GM19025 (cell line): ENCODE results near the gene ZBTB37.
A peak's percentile ranks its signal among the peaks of the same experiment; 100 is the strongest.
"Not testable (repeated sequence)": the region's sequence is repeated elsewhere in the genome, so short reads cannot be mapped to it uniquely, and the experiment has no call there.

Experiments used
- ATAC-seq: cut with Tn5 transposase; IDR thresholded peaks from one replicate; pipeline ENCODE4 v1.9.1; 2021; ENCODE audit warnings: mild to moderate bottlenecking, low read depth, moderate library complexity; ENCODE audit not compliant: unreplicated experiment

ZBTB37 gene, protein sequence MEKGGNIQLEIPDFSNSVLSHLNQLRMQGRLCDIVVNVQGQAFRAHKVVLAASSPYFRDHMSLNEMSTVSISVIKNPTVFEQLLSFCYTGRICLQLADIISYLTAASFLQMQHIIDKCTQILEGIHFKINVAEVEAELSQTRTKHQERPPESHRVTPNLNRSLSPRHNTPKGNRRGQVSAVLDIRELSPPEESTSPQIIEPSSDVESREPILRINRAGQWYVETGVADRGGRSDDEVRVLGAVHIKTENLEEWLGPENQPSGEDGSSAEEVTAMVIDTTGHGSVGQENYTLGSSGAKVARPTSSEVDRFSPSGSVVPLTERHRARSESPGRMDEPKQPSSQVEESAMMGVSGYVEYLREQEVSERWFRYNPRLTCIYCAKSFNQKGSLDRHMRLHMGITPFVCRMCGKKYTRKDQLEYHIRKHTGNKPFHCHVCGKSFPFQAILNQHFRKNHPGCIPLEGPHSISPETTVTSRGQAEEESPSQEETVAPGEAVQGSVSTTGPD

DNA sequence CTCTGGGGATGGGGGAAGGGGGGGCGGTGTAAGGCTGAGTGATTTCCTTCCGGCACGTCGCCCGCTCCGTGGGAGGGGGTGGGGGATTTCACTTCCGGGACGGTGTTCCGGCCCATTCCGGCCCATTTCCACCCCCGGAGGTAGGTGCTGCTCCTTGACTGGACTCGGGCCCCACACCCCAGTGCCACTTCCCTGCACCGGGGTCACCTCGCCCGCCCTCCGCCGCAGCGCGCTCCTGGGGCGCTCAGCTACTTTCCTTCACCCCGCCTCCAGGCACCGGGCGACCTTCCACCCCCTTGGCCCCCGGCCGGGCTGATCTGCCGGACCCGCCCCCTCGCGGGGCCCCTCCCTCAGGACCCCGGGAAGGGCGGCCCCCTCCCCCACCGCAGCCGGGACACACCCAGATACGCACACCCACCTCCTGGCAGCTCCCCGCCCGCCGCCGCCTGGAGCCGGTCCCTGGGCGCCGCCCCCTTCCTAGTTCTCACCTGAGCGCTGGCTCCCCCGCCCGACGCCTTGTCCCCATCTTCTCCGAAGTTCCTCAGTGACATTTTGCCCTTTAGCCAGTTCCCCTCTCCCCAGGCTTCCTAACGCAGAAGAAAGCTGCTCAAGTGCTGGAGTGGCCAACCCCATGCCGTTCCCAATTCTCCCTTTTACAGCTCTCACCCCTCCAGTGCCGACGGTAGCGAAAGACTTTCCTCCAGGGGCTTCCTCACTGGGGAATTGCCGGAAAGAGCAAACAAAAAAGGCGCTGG lies at the start of gene ZBTB37:
TSS of gene ZBTB37 (plus strand) at position 115 of the 755 bp plus-strand sequence. CDS start 1,846 bp downstream, outside the sequence.
- ATAC-seq, result peak; percentile 52

DNA sequence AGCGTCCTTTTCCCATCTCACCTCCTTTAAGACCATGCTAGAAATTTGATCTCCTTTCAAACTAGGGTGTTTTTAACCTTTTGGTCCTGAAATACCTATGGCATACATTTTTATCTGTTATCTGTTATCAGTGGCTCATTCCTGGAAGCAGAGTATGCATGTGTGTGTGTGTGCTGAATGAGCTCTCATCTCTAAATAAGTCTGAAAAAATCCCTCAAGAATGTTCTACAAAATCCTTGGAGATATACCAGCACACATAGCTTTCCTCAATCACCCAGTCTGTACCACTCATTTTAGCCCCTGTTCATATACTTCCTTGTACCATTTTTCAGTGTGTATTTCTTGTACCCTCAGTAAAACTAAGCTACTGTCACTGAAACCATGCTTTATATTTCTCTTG lies 49.7 kb upstream of the ZBTB37 start:
- ATAC-seq, result no peak

DNA sequence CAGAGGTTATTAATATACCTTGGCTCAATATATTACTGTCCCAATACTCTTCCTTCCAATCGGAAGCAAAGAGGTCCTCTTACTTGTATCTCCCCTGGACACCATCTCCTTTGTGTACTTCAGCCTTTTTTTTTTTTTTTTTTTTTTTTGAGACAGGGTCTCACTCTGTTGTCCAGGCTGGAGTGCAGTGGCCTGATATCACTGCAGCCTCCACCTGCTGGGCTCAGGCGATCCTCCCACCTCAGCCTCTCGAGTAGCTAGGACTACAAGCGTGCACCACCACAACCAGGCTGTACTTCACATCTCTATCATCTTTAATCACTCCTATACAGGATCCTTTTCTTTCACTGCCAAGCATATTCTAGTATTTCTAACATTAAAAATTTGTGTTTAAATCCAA lies 46.5 kb upstream of the ZBTB37 start:
- no peak for ATAC-seq

DNA sequence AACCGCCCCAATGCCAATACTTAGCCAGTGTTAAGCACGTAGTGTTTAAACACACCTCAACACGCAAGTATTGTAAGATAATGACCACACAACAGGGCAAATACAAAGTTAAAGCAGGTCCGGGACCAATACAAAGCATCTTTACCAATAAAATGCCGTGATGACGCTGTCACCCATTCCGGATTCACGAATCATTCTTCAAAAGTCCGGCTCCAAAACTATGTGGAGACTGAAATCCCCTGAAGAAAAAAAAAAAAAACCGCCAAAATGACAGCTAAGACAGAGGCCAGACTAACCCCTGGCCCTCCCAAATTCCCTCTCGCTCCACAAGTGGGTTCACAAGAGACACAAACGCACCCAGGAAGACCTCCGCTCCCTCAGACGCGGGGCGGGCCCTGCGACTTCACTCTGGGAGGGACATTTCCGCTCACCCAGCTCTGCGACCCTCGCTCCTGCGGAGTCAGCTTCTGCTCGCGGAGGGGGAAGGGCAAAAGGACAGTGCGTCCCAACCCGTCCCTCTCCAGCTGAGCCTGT lies 44.3 kb upstream of the ZBTB37 start:
- ATAC-seq, result peak; percentile 41

DNA sequence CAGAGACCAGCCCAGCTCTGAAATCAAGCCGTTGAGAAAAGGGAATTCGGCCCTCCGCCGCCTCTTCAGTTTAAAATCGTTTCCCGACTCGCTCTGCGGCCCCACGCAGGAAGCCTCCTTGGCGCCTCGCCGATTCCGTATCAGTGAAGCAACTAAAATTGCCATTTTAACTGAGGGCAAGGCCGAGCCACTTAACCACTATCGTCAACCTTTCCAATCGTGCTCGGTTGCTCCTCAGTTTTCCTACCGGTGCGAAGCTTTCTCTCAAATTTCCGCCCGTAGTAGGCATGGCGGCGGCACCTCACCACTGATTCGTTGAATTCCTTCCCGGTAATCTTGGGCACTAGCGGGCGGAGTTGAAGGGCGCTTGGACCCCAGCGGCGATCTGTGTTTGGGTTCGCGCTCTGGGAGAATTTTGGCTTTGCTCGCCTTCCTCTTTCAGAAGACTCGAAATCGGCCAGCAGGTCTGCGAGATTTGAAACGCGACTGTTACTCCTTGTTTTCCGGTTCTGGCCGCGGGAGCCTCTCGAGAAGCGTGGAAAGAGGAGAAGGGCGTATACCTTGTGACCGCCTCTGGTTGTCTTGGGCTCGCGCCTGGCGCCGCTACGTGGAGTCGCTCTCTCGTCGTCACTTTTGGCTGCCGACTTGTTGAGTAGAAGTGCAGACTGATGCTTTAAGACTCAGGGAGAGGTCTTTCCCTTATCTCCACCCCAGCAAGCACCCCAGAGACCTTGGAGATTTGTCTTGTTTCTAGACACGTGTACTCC lies 43.7 kb upstream of the ZBTB37 start, which contains the start of the genes CENPL and DARS2:
TSS of gene CENPL (minus strand) at position 569 of the 767 bp plus-strand sequence. CDS start 13,584 bp downstream, outside the sequence.
TSS of gene DARS2 (plus strand) at position 359 of the 767 bp plus-strand sequence. CDS start 557 bp downstream, outside the sequence.
- peak; percentile 81 for ATAC-seq

DNA sequence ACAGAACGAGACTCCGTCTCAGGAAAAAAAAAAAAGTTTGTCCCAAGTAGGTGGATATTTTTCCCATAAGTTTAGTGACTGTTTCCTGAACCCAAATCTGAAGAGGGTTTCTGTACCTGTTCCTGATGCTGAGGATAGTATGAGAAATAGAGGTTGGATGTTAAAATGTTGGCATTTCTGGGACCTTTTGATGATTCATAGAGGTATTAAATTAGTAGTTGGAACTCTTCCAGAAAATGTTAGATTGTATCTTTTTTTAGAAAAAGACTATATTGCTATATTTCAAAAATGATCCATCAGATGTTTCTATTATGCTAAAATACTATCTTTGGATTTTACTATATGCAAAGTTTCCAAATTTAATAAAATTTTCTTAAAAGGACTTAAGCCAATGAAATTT lies 40.6 kb upstream of the ZBTB37 start:
- no peak for ATAC-seq

DNA sequence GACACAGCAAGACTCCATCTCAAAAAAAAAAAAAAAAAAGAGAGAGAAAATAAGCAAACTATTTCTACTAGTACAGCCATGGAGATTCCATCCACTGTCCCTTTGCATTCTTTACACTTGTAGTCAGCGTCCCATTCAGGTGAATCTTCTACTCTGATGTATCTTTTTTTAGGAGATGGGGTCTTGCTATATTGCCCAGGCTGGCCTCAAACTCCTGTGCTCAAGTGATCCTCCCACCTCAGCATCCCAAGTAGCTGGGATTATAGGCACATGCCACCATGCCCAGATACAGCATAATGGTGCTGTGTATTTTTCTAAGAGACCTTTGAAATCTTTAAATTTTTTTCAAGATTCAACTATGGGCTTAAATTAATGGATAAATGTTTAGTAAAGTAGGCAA lies 35.4 kb upstream of the ZBTB37 start:
- no peak for ATAC-seq

DNA sequence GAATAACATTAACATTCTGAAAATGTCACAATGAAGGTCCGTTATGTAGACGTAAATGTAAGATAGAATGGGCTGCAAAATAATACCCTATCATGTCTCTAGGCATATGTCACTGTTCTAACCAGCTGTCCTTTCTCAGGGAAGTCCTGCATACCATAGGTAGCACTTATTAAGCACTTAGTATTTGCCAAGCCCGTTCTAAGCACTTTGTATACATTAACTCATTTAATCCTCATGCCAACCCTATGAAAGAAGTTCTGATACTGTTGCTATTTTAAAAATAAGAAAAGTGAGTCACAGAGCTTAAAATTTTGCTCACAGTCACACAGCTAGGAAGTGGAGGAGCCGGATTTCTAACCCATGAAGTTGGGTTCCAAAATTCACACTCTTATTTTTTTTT lies 16.1 kb upstream of the ZBTB37 start:
- ATAC-seq, result no peak

DNA sequence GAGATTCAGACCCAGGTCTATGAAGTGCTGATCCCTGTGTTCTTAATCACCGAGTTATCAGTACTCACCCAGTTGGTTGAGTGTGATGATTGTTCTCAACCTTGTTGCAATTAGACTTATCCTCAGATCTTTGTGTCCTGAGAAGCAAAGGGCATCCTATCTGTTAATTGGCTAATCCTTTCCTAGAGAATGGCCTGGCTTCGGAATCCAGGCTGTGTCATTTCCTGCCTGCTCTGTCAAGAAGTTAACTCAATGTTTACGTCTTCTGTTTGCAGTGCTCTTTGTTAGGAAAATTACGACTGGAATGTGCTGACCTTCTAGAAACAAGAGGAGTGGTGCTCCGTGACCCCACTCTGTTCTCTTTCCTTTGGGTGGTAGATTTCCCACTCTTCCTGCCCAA lies 15.1 kb upstream of the ZBTB37 start:
- ATAC-seq, result no peak

DNA sequence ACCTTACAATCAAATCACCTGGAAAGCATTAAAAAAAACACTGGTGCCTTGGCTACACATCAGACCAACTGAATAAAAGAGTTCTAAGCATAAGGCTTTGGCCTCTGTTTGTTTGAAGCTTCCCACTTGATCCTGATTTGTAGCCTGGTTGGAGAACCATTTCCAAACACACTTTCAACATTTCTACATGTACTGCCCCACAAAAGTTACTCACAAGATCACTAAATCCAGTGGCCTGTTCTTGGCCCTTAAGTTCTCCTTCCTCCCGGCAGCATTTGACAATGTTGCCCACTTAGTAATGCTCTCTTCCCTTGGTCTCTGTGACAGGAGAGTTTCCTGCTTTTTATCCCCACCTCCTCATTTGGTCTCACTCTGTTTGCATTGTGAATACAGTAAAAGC lies 12.2 kb upstream of the ZBTB37 start:
- ATAC-seq, result no peak

DNA sequence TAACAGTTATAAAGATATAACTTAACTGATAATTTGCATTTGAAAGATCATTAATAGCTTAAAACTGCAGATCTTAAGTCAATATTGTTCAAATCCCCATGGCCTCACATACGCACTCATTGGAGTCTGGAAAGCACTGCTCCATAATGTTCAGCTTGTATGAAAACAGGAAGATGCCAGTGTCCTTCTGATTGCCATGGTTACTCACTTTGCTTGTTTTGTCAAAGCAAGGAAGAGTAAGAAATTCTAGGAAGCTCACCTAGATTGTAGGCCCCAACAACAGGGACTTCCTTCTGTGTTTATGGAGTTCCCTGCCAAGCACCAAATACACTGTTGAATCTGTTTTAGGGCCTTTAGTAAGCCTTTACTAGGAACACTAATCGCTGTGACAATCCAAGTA lies 11.3 kb upstream of the ZBTB37 start:
- ATAC-seq, result no peak

DNA sequence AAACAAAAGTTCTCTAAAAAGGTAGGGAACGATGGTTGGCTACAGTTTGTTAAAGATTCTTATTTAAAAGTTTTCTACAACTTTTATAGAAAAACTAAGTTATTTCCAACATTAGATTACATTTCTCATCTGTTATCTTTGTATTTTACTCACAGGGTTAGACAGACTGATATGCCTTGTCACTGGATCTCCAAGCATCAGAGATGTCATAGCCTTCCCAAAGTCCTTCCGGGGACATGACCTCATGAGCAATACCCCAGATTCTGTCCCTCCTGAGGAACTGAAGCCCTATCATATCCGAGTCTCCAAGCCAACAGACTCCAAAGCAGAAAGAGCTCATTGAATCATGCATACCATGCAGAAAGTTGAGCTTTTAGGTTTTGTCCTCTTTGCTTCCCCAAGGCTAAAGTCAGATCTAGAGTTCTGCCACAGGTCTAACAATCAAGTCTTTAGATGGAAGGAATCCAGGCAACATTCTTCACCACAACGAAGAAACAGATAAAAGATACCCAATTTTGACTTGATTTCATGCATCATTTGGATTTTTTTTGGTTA lies 10.7 kb upstream of the ZBTB37 start:
- ATAC-seq, result no peak

DNA sequence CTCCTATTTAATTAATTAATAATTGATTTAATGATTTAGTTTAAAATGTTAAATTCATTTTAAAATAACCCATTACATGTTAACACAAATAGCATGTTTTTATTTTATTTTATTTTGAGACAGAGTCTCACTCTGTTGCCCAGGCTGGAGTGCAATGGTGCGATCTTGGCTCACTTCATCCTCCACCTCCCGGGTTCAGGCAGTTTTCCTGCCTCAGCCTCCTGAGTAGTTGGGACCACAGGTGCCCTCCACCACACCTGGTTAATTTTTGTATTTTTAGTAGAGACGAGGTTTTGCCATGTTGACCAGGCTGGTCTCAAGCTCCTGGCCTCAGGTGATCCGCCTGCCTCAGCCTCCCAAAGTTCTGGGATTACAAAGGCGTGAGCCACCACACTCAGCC lies 8.6 kb upstream of the ZBTB37 start:
- ATAC-seq, result not testable (repeated sequence)

DNA sequence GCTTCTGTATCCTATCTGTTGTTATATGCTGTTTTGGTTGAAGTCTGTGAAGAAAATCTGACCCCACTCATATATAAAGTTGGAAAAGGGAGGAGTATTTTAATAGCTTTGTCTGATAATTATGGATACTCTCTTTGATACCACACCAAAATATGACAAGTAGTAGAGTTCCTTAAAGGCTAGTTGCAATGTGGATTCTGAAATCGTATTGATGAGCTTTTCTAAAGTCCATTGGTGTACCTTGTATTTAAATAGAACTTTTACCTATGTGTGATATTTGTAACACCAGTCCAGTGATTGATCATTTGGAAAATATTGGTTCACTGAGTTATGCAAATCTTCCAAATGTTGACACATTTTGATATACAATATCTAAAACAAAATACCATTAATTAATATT lies 8.1 kb upstream of the ZBTB37 start:
- no peak for ATAC-seq

DNA sequence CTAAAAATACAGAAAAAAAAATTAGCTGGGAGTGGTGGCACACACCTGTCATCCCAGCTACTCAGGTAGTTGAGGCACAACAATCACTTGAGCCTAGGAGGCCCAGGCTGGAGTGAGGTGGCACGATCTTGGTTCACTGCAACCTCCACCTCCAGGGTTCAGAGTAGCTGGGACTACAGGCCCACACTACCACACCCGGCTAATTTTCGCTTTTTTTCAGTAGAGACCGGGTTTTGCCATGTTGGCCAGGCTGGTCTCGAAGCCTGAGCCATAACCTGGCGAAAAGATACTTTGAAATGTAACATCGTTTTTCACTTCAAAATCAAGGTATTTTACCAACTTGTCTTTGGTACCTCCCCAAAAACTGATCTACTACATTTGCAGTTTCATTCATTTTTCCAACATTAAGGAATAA lies 6.4 kb upstream of the ZBTB37 start:
- no peak for ATAC-seq

DNA sequence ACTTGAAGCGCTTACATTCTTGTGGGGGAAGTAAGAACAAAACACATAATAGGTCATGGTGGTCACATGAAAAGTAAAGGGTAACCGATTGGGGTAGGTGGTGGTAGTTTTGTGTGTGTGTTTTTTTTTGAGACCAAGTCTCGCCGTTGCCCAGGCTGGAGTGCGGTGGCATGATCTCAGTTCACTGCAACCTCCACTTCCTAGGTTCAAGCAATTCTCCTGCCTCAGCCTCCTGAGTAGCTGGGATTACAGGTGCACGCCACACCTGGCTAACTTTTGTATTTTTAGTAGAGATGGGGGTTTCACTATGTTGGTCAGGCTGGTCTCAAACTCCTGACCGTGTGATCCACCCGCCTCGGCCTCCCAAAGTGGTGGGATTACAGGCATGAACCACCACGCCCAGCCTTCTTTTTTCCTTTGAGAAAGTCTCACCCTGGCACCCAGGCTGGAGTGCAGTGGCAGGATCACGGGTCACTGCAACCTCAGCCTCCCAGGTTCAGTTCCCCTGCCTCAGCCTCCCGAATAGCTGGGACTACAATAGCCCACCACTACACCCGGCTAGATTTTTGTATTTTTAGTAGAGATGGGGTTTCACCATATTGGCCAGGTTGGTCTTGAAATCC lies 5.9 kb upstream of the ZBTB37 start:
- ATAC-seq, result not testable (repeated sequence)

DNA sequence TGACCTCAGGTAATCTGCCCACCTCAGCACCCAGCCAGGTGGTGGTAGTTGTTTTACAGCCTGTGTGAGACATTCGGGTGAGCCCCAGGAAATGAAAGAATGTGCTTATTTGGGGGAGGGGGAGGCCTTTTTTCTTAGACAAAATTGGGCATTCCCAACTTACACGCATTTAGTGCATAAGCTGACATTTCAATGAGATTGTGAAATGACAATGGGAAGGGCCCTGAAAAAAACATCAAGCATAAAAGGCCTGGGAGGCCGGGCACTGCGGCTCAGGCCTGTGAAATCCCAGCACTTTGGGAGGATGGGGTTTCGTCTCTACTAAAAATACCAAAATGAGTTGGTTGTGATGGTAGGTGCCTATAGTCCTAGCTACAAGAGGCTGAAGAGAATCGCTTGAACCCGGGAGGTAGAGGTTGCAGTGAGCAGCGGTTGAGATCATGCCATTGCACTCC lies 5.4 kb upstream of the ZBTB37 start:
- no peak for ATAC-seq

DNA sequence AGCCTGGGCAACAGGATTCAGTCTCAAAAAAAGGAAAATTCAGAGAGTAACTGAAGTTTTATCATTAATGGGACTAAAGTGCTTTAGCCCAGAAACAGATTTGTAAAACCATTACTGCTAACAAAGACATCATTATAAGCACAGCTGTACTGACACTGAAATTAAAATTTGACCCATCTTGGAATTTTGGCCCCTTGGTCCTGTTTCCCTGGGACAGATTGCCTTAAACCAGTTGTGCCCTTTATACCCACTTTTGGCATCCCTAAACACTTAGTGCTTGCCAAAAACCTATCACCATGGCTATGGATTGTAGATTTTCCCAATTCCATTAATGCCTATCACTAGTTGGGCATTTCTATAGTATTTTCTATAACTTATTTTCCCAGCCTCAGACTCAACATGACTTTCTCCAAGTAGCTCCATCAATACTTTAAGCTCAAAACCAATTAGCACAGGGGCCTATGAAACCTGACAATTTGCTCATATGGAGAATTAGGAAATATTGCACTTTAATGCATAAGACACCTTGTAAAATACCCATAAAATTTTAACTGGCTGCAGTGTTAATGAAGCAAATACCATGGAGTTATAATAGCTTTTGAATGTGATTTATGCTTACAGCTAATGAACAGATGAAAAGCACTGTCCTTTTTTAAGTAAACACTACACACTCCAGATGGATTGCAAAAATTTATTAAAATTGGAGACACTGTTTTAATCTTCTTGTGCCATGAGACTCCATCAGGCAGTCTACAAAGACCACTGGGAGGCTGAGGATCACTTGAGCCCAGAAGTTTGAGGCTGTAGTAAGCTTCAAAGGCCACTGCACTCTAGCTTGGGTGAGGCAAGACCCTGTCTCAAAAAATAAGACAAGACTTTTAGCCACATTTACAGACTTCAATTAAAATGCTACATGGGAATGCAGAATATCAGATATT lies 4.7 kb upstream of the ZBTB37 start:
- no peak for ATAC-seq
